Bone marrow (tissue), 2 donors: ENCODE results near the gene SAMD4A.
"Not testable (repeated sequence)": the region's sequence is repeated elsewhere in the genome, so short reads cannot be mapped to it uniquely, and the experiment has no call there.

ENCODE experiments used
- DNase-seq, 2 donors: peaks; one replicate each; lab custom pipeline; 2025; lab: John Stamatoyannopoulos, UW

Gene SAMD4A

GRCh38 chr14:54734966-54735365 is 168.0 kb downstream of the SAMD4A start:
- no peak for DNase-seq

GRCh38 chr14:54735424-54735823 is 168.5 kb downstream of the SAMD4A start:
- no peak for DNase-seq

- no peak for DNase-seq
Observed at GRCh38 chr14:54737132-54737711, 170.3 kb downstream of the SAMD4A start.

- no peak for DNase-seq
Observed at GRCh38 chr14:54738009-54738408, 171.1 kb downstream of the SAMD4A start.

GRCh38 chr14:54739514-54739913 is 172.6 kb downstream of the SAMD4A start:
- DNase-seq: no peak

- DNase-seq: no peak
Observed at GRCh38 chr14:54742492-54743350, 175.8 kb downstream of the SAMD4A start.

DNA sequence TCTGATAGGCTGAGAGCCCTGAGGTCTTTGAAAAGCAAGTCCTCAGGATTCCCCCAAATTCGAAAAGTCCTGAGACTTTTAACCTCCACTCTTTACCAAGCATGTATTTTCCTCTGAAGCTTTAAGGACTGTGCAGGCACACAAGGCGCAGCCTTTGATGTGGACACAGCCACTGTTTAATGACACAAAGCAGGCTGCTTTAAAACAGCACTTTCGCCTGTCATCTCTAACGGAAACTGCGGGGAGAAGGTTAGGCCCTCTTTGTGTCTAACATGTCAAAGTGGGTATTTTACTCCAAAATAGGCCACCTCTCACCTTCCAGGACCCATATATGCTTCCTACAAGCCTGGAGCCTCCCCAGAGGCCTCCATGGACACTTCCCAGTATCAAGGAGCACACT is 176.5 kb downstream of the SAMD4A start:
- no peak for DNase-seq

- no peak for DNase-seq
Observed at GRCh38 chr14:54746019-54746418, 179.1 kb downstream of the SAMD4A start.

- no peak for DNase-seq
Observed at GRCh38 chr14:54747616-54748015, 180.7 kb downstream of the SAMD4A start.

- no peak for DNase-seq
Observed at GRCh38 chr14:54749180-54749579, 182.3 kb downstream of the SAMD4A start.

GRCh38 chr14:54749727-54750126 is 182.8 kb downstream of the SAMD4A start:
- DNase-seq: no peak

GRCh38 chr14:54752611-54753010 is 185.7 kb downstream of the SAMD4A start:
- DNase-seq: not testable (repeated sequence)

DNA sequence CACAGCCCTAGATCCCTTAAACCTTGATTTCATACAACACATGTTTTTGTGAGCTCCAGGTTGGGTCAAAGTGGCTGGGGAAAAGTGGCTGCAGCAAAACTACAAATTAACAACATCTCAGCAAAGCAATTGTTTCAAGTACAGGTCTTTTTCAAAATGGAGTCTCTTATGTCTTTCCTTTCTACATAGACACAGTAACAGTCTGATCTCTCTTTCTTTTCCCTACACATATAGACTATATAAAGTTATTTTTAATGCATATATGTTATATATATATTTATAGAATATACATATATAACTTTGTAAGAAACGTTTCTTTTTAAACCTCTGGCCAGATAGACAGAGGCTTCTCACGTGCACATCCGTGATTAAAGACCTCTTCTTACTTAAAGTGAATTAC is 186.5 kb downstream of the SAMD4A start:
- DNase-seq: not testable (repeated sequence)

GRCh38 chr14:54754116-54754622 is 187.2 kb downstream of the SAMD4A start:
- DNase-seq: no peak

DNA sequence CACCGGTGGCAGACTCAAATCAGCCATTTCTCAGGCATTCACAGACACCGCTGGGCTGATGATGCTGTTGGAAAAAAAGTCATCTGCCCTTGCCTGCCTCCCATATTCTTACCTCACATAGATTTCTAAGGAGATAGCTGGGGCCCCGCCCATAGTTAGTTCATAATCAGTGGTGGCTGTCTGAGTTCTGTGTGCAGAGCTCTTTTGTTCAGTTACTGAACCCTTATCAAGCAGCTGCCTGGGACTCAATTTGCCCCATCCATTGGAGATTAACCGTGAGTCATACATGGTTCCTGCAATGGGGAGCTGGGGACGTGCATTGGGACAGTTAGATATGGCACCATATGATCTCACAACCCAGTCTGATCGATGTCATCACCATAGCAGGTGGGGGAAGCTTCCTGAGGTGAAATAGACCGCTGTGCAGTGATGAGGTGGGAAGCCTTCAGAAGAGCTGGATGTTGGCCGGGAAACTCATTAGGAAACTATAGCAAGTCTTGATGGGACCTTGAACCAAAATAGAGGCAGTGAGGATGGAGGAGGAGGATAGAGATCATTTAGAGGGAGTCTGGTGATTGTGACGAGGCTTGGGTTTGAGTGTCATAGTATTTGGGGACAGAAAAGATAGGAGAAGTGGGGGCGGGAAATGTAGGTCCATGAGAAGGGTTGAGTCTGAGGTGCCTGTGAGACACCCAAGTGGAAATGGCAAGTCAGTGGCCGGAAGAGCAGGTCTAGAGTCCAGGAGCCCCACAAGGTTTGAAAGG is 187.9 kb downstream of the SAMD4A start:
- DNase-seq: no peak

GRCh38 chr14:54756656-54757392 is 189.9 kb downstream of the SAMD4A start:
- no peak for DNase-seq

DNA sequence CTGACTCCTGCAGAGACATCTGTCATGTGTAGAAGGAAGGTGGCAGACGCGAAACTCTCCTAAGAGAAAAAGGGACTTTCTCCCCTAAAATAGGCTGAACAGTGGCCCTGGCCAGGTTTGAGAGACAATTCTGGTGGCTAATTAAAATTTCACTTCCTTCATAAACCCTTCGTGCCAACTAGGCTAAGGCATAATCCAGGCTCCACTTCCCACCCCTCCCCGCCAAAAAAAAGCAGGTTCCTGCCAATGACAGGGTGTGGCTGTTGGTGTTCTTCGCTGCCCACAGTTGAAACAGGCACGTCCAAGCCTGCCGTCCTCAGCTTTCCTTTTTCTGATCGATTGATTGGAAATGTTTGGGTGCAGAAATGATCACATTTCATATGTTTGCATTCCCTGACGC is 191.1 kb downstream of the SAMD4A start:
- DNase-seq: no peak

GRCh38 chr14:54759982-54760585 is 193.2 kb downstream of the SAMD4A start:
- DNase-seq: no peak

DNA sequence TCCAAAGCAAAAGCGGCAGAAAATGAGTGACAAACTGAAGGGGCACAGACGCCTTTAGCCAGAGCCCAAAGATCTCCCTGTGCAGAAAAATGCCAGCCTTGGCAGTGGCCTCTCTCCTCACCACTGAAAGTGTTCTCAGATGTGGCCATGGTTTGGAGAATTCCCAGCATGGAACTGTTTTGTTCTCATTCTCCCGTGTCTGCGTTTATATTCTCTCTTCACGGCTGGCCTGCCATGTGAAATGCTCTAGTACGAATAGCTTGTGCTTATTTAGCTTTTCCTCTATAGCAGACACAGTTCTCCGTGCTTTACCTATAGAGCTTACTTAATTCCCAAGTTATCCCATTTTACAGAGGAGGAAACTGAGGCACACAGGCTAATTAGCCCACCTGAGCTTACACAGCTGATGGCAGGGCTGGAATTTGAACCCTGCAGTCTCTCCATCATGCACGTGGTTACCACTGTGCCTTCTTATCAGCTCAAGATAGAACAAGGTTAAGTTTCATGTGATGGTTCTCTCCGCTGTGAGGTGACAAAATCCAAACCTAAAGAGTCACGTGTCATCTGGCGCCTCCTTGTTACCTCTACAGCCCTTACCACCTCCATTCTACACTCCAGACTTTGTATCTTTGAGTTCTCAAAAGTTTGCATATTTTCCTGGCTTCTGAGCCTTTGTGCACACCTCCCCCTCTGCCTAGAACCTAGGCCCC is 194.1 kb downstream of the SAMD4A start:
- no peak for DNase-seq

- no peak for DNase-seq
Observed at GRCh38 chr14:54761835-54762234, 194.9 kb downstream of the SAMD4A start.

- DNase-seq: no peak
Observed at GRCh38 chr14:54762296-54762695, 195.4 kb downstream of the SAMD4A start.
